HepG2 (cell line): ENCODE measurements around the gene CAPS. TPM values are rescaled to one million over a fixed set of nuclear protein-coding genes. Genes with fewer than 3 reads are reported as not detected.

Experiments
- BCL6 ChIP-seq: IDR thresholded peaks from 2 replicates; pipeline ENCODE4 v1.6.1; 2016; ENCODE audit warnings: missing genetic modification reagents, missing compliant biosample characterization
- BRD4 ChIP-seq: sonication (generic); formaldehyde crosslinking; IDR thresholded peaks from 2 replicates; pipeline ENCODE4 v1.4.0; 2020; ENCODE audit warnings: missing genetic modification reagents
- CBX2 ChIP-seq, 2 experiments: fragments of 200-600 bp in 1 of 2; sonication (generic); formaldehyde crosslinking in 1 of 2; IDR thresholded peaks; 2 replicates each; pipeline versions ENCODE4 v1.7.0 to v1.8.1; 2018 to 2022; ENCODE audit warnings: low read depth in 2 of 2, low read length in 1 of 2, mild to moderate bottlenecking in 1 of 2, missing genetic modification reagents in 1 of 2
- HOXA3 ChIP-seq: sonication (generic); formaldehyde crosslinking; IDR thresholded peaks from 2 replicates; pipeline ENCODE4 v1.5.0; 2020; ENCODE audit warnings: missing genetic modification reagents
- IRF2 ChIP-seq: IDR thresholded peaks from 2 replicates; pipeline ENCODE4 v1.6.1; 2018; ENCODE audit warnings: missing genetic modification reagents, missing compliant biosample characterization
- KMT2A ChIP-seq: sonication (generic); formaldehyde crosslinking; IDR thresholded peaks from 2 replicates; pipeline ENCODE4 v1.4.0; 2020; ENCODE audit warnings: missing genetic modification reagents
- MED13 ChIP-seq: sonication (generic); formaldehyde crosslinking; IDR thresholded peaks from 2 replicates; pipeline ENCODE4 v1.5.0; 2020; ENCODE audit warnings: missing genetic modification reagents
- MTA1 ChIP-seq: sonication (generic); formaldehyde crosslinking; IDR thresholded peaks from 2 replicates; pipeline ENCODE4 v1.4.0; 2020; ENCODE audit warnings: missing genetic modification reagents, mild to moderate bottlenecking, borderline replicate concordance
- SIX1 ChIP-seq: sonication (generic); formaldehyde crosslinking; IDR thresholded peaks from 2 replicates; pipeline ENCODE4 v1.4.0; 2020; ENCODE audit warnings: missing genetic modification reagents, borderline replicate concordance
- ZBTB38 ChIP-seq: sonication (generic); formaldehyde crosslinking; IDR thresholded peaks from 2 replicates; pipeline ENCODE4 v1.5.1; 2020; ENCODE audit warnings: mild to moderate bottlenecking, missing genetic modification reagents
- ZFP37 ChIP-seq: sonication (generic); formaldehyde crosslinking; IDR thresholded peaks from 2 replicates; pipeline ENCODE4 v1.4.0; 2020; ENCODE audit warnings: missing genetic modification reagents, borderline replicate concordance
- ZNF530 ChIP-seq: sonication (generic); formaldehyde crosslinking; IDR thresholded peaks from 2 replicates; pipeline ENCODE4 v1.5.0; 2020; ENCODE audit warnings: low read depth, mild to moderate bottlenecking, missing genetic modification reagents
- ZNF703 ChIP-seq: sonication (generic); formaldehyde crosslinking; IDR thresholded peaks from 2 replicates; pipeline ENCODE4 v1.5.1; 2020; ENCODE audit warnings: missing genetic modification reagents, mild to moderate bottlenecking, moderate library complexity, borderline replicate concordance
- ZSCAN30 ChIP-seq: sonication (generic); formaldehyde crosslinking; IDR thresholded peaks from 2 replicates; pipeline ENCODE4 v1.5.0; 2020; ENCODE audit warnings: mild to moderate bottlenecking, missing genetic modification reagents
- ZZZ3 ChIP-seq: sonication (generic); formaldehyde crosslinking; IDR thresholded peaks from 2 replicates; pipeline ENCODE4 v1.4.0; 2020; ENCODE audit warnings: missing genetic modification reagents, mild to moderate bottlenecking, borderline replicate concordance
- polyA plus RNA-seq, 8 experiments: library from polyadenylated mRNA; depleted of rRNA in 3 of 8; stranded (reverse) in 7 of 8; unstranded in 1 of 8; fragments of >200 nt; fragmentation: Illumina TruSeq in 4 of 8; extraction: Trizol in 4 of 8; gene quantifications; 2 replicates each; pipeline versions ENCODE4 v1.2.1 to v1.2.3, GENCODE V29; 2011 to 2016; ENCODE audit warnings: low read depth in 4 of 8, missing spikeins in 1 of 8, mixed read lengths in 1 of 8; ENCODE audit not compliant: insufficient read depth in 1 of 8
- total RNA-seq, 5 experiments: library from RNA; depleted of rRNA; stranded (reverse); fragments of >200 nt; fragmentation: Illumina TruSeq; extraction: Trizol; gene quantifications; 2 replicates each; pipeline ENCODE4 v1.2.3, GENCODE V29; 2016; ENCODE audit warnings: low read depth in 1 of 5
- TF ChIP-seq, protein P1 (sequence below): sonication (generic); formaldehyde crosslinking; IDR thresholded peaks from 2 replicates; pipeline ENCODE4 v1.4.0; 2020; ENCODE audit warnings: missing genetic modification reagents
- TF ChIP-seq, protein P2 (sequence below): sonication (generic); formaldehyde crosslinking; IDR thresholded peaks from 2 replicates; pipeline ENCODE4 v1.4.0; 2020; ENCODE audit warnings: missing genetic modification reagents, borderline replicate concordance
- TF ChIP-seq, protein P3 (sequence below): sonication (generic); formaldehyde crosslinking; IDR thresholded peaks from 2 replicates; pipeline ENCODE4 v1.5.1; 2020; ENCODE audit warnings: missing genetic modification reagents, mild to moderate bottlenecking, borderline replicate concordance
- TF ChIP-seq, protein P4 (sequence below): sonication (generic); formaldehyde crosslinking; IDR thresholded peaks from 2 replicates; pipeline ENCODE4 v1.4.0; 2020; ENCODE audit warnings: mild to moderate bottlenecking, missing genetic modification reagents

CAPS gene
- total and polyA plus RNA-seq, 2 of the 13 experiments (the other 11 are each of a cell fraction or from before 2014, with no cell fraction given): 3.1 TPM

DNA sequence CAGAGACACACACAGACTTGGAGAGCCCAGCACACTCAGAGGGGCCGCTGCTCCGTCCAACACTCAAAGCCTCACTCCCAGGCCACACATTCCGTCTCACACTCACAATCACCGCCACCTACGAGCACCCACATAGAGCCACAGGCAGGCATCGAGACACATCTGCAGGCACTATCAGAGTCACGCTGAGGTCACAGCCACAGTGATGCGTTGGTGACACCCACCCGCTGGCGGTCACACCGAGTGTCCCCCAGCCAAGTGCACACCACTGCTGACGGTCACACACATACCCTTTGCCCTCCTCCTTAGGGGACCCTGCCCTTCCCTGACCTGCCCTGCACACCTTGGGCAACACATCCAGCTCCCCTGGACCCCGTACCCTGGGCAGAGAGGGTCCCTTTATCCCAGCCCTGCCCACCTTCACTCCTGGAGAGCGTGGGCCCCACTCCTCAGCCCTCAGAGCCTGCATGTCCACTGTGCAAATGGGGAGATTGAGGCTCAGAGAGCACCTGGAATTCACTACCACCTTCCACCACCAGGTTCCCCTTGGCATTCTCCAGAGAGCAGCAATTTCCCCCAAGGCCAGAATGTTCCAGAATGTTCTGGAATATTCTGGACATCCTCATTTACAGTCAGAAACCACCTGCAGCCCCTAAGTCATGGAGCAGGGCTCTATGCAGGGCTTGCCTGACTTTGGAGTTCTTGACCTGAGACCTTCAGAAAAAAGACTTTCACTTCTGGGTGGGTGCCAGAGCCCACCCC, 49.1 kb upstream of the CAPS start (continued):
- TF ChIP-seq, protein P1, sequence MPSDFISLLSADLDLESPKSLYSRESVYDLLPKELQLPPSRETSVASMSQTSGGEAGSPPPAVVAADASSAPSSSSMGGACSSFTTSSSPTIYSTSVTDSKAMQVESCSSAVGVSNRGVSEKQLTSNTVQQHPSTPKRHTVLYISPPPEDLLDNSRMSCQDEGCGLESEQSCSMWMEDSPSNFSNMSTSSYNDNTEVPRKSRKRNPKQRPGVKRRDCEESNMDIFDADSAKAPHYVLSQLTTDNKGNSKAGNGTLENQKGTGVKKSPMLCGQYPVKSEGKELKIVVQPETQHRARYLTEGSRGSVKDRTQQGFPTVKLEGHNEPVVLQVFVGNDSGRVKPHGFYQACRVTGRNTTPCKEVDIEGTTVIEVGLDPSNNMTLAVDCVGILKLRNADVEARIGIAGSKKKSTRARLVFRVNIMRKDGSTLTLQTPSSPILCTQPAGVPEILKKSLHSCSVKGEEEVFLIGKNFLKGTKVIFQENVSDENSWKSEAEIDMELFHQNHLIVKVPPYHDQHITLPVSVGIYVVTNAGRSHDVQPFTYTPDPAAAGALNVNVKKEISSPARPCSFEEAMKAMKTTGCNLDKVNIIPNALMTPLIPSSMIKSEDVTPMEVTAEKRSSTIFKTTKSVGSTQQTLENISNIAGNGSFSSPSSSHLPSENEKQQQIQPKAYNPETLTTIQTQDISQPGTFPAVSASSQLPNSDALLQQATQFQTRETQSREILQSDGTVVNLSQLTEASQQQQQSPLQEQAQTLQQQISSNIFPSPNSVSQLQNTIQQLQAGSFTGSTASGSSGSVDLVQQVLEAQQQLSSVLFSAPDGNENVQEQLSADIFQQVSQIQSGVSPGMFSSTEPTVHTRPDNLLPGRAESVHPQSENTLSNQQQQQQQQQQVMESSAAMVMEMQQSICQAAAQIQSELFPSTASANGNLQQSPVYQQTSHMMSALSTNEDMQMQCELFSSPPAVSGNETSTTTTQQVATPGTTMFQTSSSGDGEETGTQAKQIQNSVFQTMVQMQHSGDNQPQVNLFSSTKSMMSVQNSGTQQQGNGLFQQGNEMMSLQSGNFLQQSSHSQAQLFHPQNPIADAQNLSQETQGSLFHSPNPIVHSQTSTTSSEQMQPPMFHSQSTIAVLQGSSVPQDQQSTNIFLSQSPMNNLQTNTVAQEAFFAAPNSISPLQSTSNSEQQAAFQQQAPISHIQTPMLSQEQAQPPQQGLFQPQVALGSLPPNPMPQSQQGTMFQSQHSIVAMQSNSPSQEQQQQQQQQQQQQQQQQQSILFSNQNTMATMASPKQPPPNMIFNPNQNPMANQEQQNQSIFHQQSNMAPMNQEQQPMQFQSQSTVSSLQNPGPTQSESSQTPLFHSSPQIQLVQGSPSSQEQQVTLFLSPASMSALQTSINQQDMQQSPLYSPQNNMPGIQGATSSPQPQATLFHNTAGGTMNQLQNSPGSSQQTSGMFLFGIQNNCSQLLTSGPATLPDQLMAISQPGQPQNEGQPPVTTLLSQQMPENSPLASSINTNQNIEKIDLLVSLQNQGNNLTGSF (CRISPR knock-in tag): no peak
- TF ChIP-seq MTA1 (no peak), MED13 (no peak), SIX1 (no peak), BCL6 (CRISPR knock-in tag) (no peak), ZNF530 (CRISPR knock-in tag) (no peak), ZZZ3 (CRISPR knock-in tag) (no peak), KMT2A (CRISPR knock-in tag) (no peak), BRD4 (CRISPR knock-in tag) (no peak), ZBTB38 (CRISPR knock-in tag) (peak; percentile 61; the same call in 1 of the 2 replicates), ZSCAN30 (CRISPR knock-in tag) (no peak), ZFP37 (CRISPR knock-in tag) (no peak), ZNF703 (CRISPR knock-in tag) (no peak), HOXA3 (CRISPR knock-in tag) (0 out of 2 replicates have a peak, but pooled peaks have one; percentile 15), CBX2 (IDR thresholded peaks at IDR 0.05; ENCODE audit: low read depth, low read length) (no peak), CBX2 (CRISPR knock-in tag; IDR thresholded peaks at IDR 0.05; ENCODE audit: low read depth) (no peak), IRF2 (CRISPR knock-in tag) (no peak)
- TF ChIP-seq, protein P2, sequence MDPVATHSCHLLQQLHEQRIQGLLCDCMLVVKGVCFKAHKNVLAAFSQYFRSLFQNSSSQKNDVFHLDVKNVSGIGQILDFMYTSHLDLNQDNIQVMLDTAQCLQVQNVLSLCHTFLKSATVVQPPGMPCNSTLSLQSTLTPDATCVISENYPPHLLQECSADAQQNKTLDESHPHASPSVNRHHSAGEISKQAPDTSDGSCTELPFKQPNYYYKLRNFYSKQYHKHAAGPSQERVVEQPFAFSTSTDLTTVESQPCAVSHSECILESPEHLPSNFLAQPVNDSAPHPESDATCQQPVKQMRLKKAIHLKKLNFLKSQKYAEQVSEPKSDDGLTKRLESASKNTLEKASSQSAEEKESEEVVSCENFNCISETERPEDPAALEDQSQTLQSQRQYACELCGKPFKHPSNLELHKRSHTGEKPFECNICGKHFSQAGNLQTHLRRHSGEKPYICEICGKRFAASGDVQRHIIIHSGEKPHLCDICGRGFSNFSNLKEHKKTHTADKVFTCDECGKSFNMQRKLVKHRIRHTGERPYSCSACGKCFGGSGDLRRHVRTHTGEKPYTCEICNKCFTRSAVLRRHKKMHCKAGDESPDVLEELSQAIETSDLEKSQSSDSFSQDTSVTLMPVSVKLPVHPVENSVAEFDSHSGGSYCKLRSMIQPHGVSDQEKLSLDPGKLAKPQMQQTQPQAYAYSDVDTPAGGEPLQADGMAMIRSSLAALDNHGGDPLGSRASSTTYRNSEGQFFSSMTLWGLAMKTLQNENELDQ (CRISPR knock-in tag): no peak
- TF ChIP-seq, protein P3, sequence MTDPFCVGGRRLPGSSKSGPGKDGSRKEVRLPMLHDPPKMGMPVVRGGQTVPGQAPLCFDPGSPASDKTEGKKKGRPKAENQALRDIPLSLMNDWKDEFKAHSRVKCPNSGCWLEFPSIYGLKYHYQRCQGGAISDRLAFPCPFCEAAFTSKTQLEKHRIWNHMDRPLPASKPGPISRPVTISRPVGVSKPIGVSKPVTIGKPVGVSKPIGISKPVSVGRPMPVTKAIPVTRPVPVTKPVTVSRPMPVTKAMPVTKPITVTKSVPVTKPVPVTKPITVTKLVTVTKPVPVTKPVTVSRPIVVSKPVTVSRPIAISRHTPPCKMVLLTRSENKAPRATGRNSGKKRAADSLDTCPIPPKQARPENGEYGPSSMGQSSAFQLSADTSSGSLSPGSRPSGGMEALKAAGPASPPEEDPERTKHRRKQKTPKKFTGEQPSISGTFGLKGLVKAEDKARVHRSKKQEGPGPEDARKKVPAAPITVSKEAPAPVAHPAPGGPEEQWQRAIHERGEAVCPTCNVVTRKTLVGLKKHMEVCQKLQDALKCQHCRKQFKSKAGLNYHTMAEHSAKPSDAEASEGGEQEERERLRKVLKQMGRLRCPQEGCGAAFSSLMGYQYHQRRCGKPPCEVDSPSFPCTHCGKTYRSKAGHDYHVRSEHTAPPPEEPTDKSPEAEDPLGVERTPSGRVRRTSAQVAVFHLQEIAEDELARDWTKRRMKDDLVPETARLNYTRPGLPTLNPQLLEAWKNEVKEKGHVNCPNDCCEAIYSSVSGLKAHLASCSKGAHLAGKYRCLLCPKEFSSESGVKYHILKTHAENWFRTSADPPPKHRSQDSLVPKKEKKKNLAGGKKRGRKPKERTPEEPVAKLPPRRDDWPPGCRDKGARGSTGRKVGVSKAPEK (CRISPR knock-in tag): no peak
- TF ChIP-seq, protein P4, sequence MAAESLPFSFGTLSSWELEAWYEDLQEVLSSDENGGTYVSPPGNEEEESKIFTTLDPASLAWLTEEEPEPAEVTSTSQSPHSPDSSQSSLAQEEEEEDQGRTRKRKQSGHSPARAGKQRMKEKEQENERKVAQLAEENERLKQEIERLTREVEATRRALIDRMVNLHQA (CRISPR knock-in tag): no peak
